ENCODE measurements around the gene PPP4R1.
A peak's percentile ranks its signal among the peaks of the same experiment; 100 is the strongest.
"Not testable (repeated sequence)": the region's sequence is repeated elsewhere in the genome, so short reads cannot be mapped to it uniquely, and the experiment has no call there.

Gene PPP4R1

GRCh38 chr18:9630444-9630843 is 16.1 kb upstream of the PPP4R1 start:
- DNase-seq (ENCODE audit: low spot score): no peak

DNA sequence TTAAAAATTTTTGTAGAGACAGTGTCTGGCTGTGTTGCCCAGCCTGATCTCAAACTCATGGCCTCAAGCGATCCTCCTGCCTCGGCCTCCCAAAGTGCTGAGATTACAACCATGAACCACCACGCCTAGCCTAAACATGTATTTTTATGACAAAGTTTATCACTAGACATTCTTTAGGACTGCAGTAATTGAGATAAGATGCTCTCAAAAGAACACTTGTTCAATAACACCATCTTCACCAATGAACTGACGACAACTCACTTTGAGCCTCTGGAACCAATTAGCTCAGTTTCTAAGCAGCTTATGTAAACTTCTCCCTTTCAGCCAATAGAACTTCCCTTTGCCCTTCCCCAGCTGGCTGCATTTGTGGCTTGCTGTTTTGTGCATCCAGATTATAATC is 15.3 kb upstream of the PPP4R1 start:
- no peak for DNase-seq (ENCODE audit: low spot score)

- no peak for DNase-seq (ENCODE audit: low spot score)
Measured at GRCh38 chr18:9628984-9629383, 14.6 kb upstream of the PPP4R1 start.

GRCh38 chr18:9627642-9628041 is 13.3 kb upstream of the PPP4R1 start:
- DNase-seq (ENCODE audit: low spot score): no peak

DNA sequence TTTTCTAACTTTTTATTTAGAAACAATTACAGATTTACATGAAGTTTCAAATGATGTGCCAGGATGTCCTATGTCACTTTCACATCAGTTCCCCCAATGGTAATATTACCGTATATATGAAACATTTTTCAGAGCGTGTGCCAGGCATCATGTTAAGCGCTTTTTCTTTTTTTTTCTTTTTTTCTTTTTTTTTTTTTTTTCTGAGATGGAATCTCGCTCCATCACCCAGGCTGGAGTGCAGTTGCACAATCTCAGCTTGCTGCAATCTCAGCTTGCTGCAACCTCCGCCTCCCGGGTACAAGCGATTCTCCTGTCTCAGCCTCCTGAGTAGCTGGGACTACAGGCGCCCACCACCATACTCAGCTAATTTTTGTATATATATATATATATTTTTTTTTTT is 5.6 kb upstream of the PPP4R1 start:
- no peak for DNase-seq (ENCODE audit: low spot score)

- DNase-seq (ENCODE audit: low spot score): no peak
Measured at GRCh38 chr18:9619545-9619944, 5.2 kb upstream of the PPP4R1 start.

DNA sequence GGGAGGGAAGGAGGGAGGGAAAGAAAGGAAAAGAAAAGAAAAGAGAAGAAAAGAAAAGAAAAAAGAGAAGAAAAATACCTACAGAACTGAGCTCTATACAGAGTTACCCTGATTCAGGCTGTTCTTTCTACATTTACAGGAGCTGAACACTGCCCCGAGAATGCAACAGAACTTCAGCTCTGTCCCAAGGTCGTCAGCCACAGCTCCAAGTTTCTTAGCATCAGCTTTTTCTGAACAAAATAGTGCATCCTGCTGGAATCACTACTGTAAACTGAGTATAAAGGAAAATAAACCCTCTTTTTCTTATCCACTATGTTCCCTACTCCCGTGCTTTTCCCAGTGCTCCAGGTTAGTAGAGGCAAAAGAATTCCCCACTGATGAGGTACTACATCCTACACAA is 4.7 kb upstream of the PPP4R1 start:
- no peak for DNase-seq (ENCODE audit: low spot score)

DNA sequence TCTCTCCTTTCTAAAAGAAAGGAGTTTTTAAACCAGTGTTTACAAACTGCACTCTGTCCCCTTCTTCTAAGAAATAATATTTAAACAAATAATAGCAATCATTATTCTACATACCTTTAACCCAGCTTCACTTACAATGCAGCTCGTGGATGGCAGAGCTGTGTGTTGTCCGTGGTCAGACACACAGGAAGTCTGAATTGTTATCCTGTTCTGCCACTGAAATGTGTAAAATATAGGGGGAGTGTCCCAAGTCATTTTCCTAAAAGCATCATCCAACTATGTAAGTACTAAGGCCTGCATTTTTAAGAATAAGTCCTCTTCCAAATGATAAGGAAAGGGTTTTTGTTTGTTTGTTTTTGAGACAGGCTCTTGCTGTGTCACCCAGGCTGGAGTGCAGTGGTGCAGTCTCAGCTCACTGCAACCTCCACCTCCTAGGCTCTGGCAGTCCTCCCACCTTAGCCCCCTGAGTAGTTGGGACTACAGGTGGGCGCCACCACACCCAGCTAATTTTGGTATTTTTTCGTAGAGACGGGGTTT is 2.7 kb upstream of the PPP4R1 start:
- peak; percentile 15 for DNase-seq (ENCODE audit: low spot score)

DNA sequence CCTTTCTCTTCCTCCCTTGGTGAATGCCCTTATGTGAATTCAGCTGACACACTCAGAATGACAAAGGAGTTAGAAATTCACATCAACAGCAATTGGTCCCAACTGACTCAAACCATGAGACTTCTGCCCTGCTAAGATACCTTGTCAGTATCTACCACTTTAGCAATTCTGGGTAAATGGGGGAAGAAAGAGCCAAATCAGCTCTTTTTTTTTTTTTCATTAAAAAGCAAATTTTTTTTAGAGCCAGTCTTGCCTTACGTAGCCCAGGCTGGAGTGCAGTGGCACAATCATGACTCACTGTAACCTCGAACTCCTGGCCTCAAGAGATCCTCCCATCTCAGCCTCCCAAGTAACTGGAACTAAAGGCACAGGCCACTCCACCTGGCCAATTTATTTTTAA is 1.7 kb upstream of the PPP4R1 start:
- DNase-seq (ENCODE audit: low spot score): peak; percentile 43

DNA sequence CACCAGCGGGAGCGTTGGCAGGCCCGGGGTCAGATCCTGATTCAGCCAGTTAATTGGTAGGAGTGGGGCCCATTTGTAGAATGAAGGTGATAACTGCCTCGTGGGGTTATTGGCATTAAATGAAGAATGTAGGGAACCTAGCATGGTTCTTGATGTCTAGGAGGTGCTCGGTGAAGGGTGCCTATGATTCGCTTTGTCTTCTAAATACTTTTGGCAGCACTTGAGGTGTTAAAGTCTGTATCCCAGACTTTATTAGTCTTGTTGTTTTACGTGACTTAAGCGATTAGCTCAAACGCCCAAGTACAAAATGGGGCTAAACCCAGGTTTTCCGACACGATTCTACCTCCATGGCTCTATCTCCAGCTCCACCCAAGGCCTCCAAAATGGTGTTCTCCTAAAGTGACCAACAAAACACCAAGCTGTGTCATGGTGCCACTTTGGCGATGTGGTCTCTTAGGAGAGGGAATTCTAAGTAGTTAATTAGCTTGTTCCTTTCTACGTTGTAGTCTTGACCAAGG is 980 bp upstream of the PPP4R1 start:
- DNase-seq (ENCODE audit: low spot score): peak; percentile 51

- peak; percentile 9 for DNase-seq (ENCODE audit: low spot score)
Measured at GRCh38 chr18:9613550-9614400, 584 bp downstream of the PPP4R1 start.

DNA sequence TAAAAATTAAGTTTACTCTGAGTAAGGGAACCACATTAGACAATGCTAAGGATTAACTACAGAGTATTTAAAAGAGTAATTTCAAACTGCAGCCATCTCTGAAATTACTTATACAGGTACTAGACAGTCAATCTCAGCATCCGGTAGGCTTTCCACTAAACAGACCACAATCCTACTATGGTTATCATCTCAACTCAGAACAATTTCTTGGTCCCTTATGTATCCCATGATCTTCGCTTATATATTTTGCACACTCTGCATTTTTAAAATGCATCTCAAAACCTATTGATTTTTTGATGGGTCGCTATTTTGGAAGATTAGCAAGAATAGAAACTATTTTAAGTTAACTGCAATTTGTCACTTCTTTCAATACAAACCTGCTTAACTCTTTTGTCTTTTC is 1.4 kb downstream of the PPP4R1 start:
- DNase-seq (ENCODE audit: low spot score): peak; percentile 28

DNA sequence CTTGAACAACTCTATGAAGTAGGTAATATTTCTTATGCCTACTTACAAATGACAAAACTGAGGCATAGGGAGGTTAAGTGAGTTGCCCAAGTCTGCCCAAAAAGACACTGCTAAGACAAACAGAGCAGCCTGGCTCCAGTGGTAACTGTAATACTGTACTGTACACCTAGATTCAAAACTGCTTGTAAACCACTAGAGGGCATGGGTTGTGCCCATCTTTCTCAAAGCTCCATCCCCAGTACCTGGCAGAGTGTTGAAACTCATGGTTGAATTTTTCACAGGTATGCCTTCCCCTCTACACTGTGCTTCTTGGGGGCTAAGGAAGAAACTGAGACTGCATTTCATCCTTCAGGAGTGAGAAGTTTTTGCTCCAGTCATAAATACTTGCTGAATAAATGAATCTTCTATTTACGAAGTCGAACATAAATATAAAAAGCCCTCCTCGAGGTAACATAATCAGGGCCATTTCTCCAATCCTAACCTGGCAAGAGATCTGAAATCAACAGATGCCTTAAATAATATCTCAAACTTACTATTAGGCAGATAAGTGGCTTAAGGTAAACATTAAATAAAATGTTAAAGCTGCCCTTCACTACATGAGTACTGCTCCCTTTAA is 2.0 kb downstream of the PPP4R1 start:
- peak; percentile 64 for DNase-seq (ENCODE audit: low spot score)

DNA sequence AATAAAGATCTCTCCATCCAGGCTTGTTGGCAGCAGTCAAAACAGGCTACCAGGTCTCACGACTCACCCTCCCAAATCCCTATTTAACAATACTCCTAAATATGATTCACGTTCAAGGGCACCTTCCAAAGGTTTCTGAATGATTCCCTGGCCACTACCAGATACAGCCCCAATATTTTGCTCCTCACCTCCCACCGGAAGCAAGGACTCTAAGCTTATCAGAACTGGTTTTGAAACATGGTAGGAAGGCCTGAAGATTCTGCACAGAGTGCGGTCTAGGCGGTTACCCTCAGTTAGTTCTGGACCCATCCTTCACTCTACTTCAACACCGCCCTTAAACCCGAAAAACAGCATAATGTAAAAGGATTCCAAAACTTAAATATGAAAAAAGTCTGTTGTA is 5.2 kb downstream of the PPP4R1 start:
- DNase-seq (ENCODE audit: low spot score): no peak

DNA sequence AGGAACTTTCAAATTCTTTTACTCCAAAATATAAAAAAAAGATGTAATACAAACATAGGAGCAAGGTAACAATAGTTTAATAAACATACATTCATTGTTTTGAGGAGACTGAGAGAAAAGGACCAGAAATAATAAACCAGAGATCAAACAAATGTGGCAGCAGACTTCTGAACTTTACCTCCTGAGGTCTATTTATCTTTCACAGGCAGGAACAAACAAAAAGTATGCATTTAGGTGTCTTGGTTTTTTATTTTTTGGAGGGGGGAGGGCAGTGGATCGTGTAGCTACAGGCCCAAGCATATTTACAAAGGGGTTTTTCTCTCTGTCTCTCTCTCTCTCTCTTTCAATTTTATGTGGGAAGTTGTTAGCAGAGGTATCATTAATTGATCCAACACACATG is 5.6 kb downstream of the PPP4R1 start:
- no peak for DNase-seq (ENCODE audit: low spot score)

GRCh38 chr18:9608298-9608697 is 6.1 kb downstream of the PPP4R1 start:
- DNase-seq (ENCODE audit: low spot score): no peak

- not testable (repeated sequence) for DNase-seq (ENCODE audit: low spot score)
Measured at GRCh38 chr18:9607111-9607510, 7.2 kb downstream of the PPP4R1 start.

- no peak for DNase-seq (ENCODE audit: low spot score)
Measured at GRCh38 chr18:9606039-9606438, 8.3 kb downstream of the PPP4R1 start.

DNA sequence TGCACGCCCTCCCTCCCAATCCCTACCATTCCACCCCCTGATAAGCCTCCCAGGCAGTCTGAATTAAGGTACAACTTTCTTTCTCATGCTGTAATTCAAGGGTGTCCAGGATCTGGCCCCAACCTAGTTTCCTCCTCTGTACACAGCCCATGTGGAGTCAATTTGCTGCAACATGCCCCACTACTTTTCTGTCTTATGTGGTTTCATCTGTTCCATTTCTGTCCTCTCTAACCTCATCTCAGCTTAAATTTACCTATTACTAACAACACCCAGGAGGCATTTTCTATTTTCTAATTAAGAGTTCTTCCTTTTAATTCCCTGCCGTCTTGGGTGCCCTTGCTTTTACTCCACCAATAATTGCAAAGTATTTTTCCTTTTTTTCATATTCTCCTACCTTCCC is 10.0 kb downstream of the PPP4R1 start:
- DNase-seq (ENCODE audit: low spot score): no peak

GRCh38 chr18:9599328-9599727 is 15.0 kb downstream of the PPP4R1 start:
- DNase-seq (ENCODE audit: low spot score): no peak

GRCh38 chr18:9597609-9598008 is 16.8 kb downstream of the PPP4R1 start:
- DNase-seq (ENCODE audit: low spot score): no peak

- no peak for DNase-seq (ENCODE audit: low spot score)
Measured at GRCh38 chr18:9596843-9597526, 17.4 kb downstream of the PPP4R1 start.

DNA sequence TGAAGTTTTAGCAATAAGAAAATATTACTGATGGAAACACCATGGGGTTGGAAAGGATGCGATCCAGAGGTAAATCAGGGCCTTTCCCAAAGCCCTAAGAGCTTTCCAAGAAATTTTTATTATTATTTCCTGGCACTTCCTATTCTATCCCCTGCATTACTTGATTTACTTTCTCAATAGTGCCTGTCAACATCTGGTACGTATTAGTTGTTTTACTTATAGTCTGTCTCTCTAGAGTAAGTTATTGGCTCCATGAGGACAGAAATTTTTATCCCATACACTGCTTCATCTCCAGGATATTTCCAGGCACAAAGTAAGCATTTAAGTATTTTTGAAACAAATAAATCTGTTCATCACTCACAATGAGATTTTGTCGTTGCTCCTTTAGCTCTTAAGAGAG is 18.1 kb downstream of the PPP4R1 start:
- DNase-seq (ENCODE audit: low spot score): no peak
